ENCODE results near the gene RFC5.
"Not testable (repeated sequence)": the region's sequence is repeated elsewhere in the genome, so short reads cannot be mapped to it uniquely, and the experiment has no call there.

The RFC5 gene

GRCh38 chr12:118015306-118015705 is 1.2 kb upstream of the RFC5 start:
- no peak for DNase-seq (ENCODE audit: low read depth in 3 of 3, low spot score in 1 of 3)

- no peak for DNase-seq (ENCODE audit: low read depth in 3 of 3, low spot score in 1 of 3)
Measured at GRCh38 chr12:118015944-118016343, 559 bp upstream of the RFC5 start.

- no peak for DNase-seq (ENCODE audit: low read depth in 3 of 3, low spot score in 1 of 3)
Measured at GRCh38 chr12:118017926-118018325, 1.4 kb downstream of the RFC5 start.

- DNase-seq (ENCODE audit: low read depth in 3 of 3, low spot score in 1 of 3): no peak
Measured at GRCh38 chr12:118020036-118020435, 3.5 kb downstream of the RFC5 start.

- not testable (repeated sequence) for DNase-seq (ENCODE audit: low read depth in 3 of 3, low spot score in 1 of 3)
Measured at GRCh38 chr12:118022097-118022727, 5.7 kb downstream of the RFC5 start.

GRCh38 chr12:118022728-118023109 is 6.2 kb downstream of the RFC5 start:
- no peak for DNase-seq (ENCODE audit: low read depth in 3 of 3, low spot score in 1 of 3)

GRCh38 chr12:118023301-118023860 is 6.9 kb downstream of the RFC5 start:
- no peak for DNase-seq (ENCODE audit: low read depth in 3 of 3, low spot score in 1 of 3)

GRCh38 chr12:118025168-118025567 is 8.7 kb downstream of the RFC5 start:
- no peak for DNase-seq (ENCODE audit: low read depth in 3 of 3, low spot score in 1 of 3)

GRCh38 chr12:118029166-118029565 is 12.7 kb downstream of the RFC5 start:
- DNase-seq (ENCODE audit: low read depth in 3 of 3, low spot score in 1 of 3): no peak

- no peak for DNase-seq (ENCODE audit: low read depth in 3 of 3, low spot score in 1 of 3)
Measured at GRCh38 chr12:118032188-118032587, 15.7 kb downstream of the RFC5 start.

- DNase-seq (ENCODE audit: low read depth in 3 of 3, low spot score in 1 of 3): no peak
Measured at GRCh38 chr12:118033323-118033722, 16.8 kb downstream of the RFC5 start.

- DNase-seq (ENCODE audit: low read depth in 3 of 3, low spot score in 1 of 3): no peak
Measured at GRCh38 chr12:118033902-118034301, 17.4 kb downstream of the RFC5 start.

GRCh38 chr12:118034429-118035189 is 18.1 kb downstream of the RFC5 start:
- DNase-seq (ENCODE audit: low read depth in 3 of 3, low spot score in 1 of 3): no peak

- no peak for DNase-seq (ENCODE audit: low read depth in 3 of 3, low spot score in 1 of 3)
Measured at GRCh38 chr12:118035190-118036041, 18.9 kb downstream of the RFC5 start.

GRCh38 chr12:118036672-118037411 is 20.3 kb downstream of the RFC5 start:
- no peak for DNase-seq (ENCODE audit: low read depth in 3 of 3, low spot score in 1 of 3)

GRCh38 chr12:118038137-118038536 is 21.6 kb downstream of the RFC5 start:
- no peak for DNase-seq (ENCODE audit: low read depth in 3 of 3, low spot score in 1 of 3)

GRCh38 chr12:118042091-118042490 is 25.6 kb downstream of the RFC5 start:
- DNase-seq (ENCODE audit: low read depth in 3 of 3, low spot score in 1 of 3): no peak

- DNase-seq (ENCODE audit: low read depth in 3 of 3, low spot score in 1 of 3): no peak
Measured at GRCh38 chr12:118044075-118044474, 27.6 kb downstream of the RFC5 start.

- no peak for DNase-seq (ENCODE audit: low read depth in 3 of 3, low spot score in 1 of 3)
Measured at GRCh38 chr12:118044577-118044976, 28.1 kb downstream of the RFC5 start.

- DNase-seq (ENCODE audit: low read depth in 3 of 3, low spot score in 1 of 3): no peak
Measured at GRCh38 chr12:118046430-118046829, 29.9 kb downstream of the RFC5 start.

Measured in stimulated activated CD4-positive, alpha-beta T cell treated with anti-CD3 and anti-CD28 coated beads, TNF-alpha, amount 100 ng/mL, for 1 hour (primary cell).